HG02840 (cell line): ENCODE data around the gene AHDC1.
"Not testable (repeated sequence)": the region's sequence is repeated elsewhere in the genome, so short reads cannot be mapped to it uniquely, and the experiment has no call there.

Experiments used
- ATAC-seq: cut with Tn5 transposase; IDR thresholded peaks from one replicate; pipeline ENCODE4 v1.9.1; 2021; ENCODE audit warnings: mild to moderate bottlenecking, moderate library complexity, moderate number of reproducible peaks; ENCODE audit not compliant: unreplicated experiment, low FRiP score

Gene AHDC1

GRCh38 chr1:27554293-27554692 is 49.7 kb downstream of the AHDC1 start:
- no peak for ATAC-seq

DNA sequence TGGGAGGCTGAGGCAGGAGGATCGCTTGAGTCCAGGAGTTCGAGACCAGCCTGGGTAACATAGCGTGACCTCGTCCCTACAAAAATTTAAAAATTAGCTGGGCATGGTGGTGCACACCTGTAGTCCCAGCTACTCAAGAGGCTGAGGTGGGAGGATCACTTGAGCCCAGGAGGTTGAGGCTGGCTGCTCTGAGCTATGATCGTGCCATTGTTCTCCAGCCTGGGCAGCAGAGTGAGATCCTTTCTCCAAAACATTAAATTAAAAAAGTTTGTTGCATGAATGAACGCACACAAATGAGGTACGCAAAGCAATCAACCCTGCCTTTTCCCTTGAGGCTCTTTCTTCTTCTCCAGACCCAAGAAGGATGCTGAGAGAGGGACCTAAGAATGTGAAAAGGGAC is 50.1 kb downstream of the AHDC1 start:
- not testable (repeated sequence) for ATAC-seq

DNA sequence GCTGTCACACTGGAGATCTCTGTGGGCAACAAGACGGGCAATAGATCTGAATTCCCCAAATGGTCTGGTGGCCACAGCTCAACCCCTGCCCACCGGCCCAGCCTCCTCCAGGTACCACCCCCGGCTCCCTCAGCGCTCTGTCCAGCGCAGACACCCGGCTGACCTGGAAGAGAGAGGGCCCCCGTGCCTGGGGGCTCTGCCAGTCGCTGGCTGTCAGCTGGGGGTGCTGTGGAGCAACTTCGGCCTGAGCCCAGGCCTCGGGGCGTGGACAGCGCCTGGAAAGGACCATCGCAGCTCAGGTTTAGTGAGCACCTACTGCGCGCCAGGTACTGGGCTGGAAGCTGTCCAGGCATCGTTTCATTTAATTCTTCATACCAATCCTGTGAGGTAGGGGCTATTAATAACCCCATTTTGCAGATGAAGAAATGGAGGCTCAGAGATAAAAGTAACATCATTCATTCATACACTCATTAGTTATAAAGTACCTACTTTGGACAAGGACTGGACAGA is 51.0 kb downstream of the AHDC1 start:
- ATAC-seq = no peak

DNA sequence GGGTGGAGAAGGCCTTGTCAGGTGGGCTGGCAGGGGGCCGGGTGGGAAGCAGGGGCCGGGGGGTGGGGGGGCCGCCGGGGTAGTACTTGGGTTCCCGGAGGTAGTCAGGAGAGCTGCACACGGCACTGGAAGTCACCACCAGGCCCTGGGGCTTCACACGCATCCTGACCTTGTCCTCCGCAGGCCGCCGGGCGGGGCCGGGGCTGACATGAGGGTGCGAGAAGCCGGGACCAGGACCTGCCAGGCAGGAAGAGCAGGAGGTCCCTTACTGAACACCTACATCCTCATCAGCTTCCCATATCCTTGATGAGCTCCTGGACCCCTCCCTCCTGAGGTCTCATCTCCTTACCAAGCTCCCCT is 52.0 kb downstream of the AHDC1 start:
- ATAC-seq = no peak

DNA sequence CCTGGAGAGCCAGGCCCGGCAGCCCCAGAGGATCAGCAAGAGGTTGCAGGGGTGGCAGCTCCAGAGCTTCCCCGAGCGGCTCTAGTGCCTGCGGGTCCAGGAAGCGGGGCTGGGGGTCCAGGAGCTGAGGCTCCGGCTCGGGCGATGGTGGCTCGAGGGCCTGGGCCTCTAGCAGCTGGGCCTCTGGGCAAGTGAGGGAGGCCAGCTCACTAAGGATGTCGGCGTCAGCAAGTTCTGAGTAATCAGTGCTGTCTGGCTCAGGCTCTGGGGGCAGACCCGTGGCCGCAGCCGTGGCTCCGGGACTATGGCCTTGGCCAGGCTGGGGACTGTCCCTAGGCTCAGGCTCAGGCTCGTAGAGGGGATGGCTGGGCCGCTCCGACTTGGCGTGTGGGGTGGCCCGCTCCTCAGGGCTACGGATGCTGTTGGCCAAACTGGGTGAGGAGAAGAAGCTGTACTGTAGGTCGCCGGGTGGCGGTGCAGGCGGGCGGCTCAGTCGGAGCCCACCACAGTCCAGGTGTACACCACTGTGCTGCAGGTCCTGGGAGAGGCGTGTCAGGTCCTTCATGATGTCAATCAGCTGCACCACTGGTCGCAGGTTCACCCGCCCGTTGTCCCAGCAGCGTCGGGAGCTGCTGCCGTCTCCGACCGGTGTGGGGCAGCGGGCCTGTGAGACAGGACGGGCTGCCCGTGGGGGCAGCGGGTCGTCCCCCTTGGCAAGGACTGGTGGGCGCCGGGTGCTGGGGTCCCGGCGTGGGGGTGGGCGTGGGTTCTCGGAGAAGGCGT is 52.6 kb downstream of the AHDC1 start:
- no peak for ATAC-seq

DNA sequence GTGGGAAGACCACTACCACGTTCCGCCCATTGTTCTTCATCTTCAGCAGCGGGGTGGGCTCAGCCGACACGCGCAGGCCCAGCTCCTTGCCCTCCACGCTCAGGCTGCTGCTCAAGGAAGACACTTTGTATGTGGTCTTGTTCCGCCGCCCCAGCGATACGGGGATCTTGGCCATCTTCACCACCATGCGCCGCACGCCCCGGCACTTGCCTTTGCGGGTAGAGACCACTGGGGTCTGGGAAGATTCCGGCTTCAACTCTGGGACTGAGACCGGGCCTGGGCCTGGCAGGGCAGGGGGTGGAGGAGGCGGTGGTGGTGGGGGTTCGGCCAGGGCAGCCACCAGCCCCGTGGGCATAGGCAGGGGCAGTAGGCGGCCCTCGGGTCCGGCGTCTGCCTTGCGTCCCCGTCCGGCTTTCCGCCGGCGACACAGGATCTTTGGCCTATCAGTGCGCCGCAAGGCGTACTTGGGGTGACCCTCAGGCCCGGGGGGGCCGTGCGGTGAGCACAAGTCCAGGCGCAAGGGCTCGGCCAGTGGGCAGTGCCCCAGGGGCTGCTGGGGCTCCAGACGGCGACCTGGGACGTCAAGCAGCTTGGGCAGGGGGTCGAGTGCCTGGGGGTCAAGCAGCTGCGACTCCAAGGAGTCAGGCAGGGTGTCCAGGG is 53.3 kb downstream of the AHDC1 start:
- ATAC-seq = no peak

GRCh38 chr1:27549807-27550408 is 54.0 kb downstream of the AHDC1 start:
- no peak for ATAC-seq

- no peak for ATAC-seq
These were observed 54.9 kb downstream of the AHDC1 start for GRCh38 chr1:27548858-27549719.

DNA sequence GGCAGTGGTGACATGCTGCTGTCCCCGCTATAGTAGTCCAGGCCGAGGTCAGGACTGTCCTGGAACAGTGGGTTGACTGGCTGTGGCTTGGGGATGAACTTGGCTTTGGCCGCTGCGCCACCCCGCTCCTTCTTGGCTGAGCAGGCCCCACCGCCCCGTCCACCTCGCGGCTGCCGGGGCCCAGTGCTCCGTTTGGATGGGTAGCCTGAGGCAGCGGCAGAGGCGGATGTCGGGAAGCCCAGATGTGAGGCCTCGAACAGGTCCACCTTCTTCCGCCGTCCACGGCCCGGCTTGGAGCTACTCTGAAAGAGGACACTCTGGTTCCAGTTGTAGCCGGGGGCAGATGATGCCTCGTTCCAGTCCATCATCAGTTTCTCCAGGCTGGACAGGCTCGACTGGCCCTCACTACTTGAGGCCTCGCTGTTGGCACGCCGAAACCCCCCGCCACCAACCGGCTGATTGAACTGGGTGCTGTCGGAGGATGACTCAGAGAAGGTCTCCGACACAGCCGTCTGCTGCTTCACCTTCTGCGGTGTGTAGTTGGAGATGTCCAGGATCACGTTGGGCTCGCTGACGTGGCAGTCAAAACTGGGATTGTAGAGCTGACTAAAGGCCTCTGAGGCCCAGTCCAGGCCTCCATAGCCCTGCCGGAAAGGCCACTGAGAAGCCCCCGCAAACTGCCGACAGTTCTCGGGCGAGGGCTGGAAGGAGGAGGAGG is 55.6 kb downstream of the AHDC1 start:
- ATAC-seq = no peak

DNA sequence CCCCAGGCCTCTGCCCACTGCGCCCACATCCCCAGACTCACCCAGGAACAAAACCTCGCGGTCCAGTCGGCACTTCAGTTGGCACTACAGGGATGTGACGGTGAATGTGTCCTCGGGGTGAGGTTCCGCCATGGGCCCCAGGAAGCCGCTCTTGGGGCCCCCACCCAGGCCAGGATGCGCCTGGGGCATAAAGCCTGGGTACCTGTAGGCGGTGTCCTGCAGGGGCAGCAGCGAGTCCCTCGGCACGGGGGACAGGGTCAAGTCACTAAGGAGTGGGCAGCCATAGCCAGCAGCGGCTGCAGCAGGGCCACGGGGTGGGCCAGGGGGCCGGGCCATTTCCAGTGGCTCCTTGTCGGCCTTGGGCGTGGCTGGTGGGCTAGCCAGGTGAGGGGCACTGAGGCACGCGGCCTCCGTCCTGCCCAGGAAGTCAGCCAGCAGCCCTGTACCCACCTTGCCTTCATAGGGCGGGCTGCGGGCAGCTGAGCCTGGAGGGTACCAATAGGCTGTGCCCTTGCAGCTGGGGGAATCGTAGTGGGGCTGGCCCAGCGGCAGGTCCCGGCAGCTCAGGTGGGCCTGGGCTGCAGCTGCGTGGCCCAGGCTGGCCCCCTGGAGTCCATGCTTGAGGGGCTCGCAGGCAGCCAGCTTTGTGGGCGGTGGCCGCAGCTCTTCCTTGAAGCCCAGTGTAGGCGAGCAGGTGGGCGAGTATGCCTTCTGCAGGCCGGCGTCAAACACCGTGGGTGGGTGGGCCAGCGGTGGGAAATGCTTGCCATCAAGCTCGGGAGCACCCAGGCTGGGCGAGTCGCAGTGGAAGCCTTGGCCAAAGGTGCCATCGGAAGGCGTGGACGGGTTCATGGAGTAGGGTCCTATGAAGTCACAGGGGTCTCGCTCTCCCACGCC is 56.5 kb downstream of the AHDC1 start:
- ATAC-seq = no peak

- ATAC-seq = no peak
These were observed 58.1 kb downstream of the AHDC1 start for GRCh38 chr1:27545876-27546275.

DNA sequence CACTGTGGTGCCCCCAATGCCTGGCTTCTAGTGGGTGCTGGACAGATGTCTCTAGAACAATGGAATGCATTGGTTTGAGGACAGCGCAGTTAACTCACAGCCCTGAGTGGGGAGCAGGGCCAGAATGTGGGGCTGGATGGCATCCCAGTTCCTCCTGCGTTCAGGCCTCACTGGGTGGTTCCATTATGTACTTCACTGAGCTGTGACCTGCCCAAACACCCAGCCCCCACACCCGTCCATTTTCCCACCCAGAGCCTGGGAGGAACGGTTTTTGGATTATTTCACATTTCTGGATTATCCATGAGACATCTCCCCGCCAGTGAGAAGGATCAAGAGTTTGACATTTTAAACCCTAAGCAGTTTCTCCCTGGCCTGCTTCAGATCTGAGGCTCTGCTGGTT is 58.7 kb downstream of the AHDC1 start:
- ATAC-seq = no peak

DNA sequence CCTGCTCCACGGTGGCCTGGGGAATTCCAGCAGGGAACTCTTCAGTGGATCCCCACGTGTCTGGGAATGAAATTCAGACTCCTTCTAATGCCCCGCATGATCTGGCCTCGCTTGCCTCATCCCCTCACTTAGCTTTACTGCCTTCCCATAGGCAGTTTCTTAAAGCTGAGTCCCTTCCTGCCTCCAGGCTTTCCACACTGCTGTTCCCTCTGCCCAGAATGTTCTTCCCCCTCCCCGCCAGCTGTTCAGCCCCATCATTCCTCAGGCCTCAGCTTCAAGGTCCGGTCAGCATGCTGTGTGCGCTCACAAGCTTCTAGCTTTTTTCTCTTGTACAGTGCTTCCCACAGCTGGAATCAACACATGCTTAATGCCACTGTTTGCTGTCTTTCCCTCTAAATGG is 59.1 kb downstream of the AHDC1 start:
- no peak for ATAC-seq

GRCh38 chr1:27543284-27543683 is 60.7 kb downstream of the AHDC1 start:
- ATAC-seq = no peak

GRCh38 chr1:27542463-27543273 is 61.3 kb downstream of the AHDC1 start:
- no peak for ATAC-seq

DNA sequence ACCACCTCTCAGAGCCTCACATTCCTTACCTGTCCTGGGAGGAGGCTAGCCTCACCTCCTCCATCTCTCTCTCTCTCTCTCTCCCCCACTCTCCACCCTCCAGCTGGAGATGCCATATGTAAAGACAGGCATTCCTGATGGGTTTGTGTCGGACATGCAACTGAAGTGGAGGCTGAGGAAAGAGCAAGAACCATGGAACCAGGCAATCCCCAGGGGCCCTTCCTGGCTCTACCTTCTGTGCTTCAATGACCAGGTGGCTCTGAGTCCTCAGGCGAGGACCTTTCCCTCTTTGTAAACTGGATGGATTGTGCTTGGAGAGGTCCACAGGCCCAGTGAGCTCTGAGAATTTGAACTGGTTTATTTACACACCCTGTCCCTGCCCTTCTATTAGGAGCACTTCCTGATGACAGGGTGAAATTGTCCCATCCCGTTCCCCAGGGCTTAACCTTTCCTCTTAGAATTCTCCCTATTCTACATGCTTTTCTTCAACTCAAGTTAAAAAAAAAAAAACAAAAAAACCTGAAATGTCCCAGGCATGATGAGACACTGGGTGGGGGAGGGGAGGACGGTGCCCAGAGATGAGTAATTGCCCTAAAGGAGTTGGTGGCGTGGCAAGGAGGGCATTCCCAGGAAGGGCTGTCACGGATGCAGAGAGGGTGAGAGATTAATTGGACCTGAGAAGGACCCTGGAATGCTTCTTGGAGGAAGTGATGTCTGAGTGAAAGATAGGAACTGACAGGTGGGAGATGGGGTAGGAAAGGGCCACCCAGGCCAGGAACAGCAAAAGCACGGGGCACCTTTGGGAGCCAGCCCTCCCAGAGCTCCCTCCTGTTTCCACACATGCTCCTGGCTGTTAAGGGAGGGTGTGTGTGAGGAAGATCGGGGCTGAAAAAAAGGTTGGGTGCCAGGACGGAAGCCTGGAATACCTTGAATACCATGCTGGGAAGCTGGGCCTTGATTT is 63.8 kb downstream of the AHDC1 start:
- no peak for ATAC-seq

DNA sequence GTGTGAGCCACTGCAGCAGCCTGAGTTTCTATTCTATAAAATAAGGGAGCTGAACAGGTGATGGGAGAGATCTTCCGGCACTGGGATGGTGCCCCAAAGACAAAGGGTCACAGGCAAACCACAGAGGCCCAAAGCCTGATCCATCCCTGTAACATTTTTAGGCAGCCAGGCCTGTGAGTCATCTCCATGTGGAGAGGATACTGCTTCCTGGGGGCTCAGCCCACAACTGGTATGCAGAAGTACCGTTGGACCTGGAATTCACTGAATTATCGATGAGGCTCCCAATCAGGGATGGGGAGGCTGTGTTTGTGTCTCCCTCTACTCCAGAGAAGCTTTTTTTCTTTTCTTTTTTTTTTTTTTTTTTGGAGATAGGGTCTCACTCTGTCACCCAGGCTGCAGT is 65.2 kb downstream of the AHDC1 start:
- ATAC-seq = no peak
